ENCODE results near the gene KIAA0513.

The KIAA0513 gene

DNA sequence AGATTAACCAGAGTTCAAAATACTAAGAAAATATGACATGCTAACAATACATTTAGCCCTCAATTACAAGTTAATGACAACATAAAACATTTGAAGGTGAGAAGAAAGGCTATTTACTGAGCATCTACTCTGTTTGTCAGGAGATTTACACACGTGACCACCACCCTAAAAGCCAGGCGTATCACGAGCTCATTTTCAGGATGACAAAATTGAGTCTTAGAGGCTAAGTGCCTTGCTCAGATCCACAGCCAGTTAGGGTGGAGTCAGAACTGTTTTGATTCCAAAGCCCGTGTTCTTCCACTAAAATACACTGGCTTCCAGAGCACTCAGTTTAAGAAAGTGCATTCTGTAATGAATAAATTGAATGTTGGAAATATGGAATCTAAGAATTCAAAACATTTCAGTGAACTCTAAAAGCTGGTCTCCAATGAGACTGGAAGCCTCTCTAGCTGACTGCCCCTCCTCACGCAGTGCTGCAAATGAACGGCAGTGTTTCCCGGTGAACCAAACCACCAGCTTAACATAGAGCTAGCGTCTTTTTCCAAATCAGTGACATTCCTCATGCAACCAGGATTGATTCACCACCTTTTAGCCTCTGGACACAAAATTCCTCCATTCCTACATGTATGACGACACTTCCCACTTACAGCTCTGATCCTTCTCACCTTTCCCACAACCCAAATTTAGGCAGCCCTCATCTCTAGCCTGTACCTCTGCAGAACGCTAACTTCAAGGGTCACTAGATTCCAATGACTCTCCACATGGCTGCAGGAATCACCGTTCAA lies 22.1 kb upstream of the KIAA0513 start:
- no peak for DNase-seq

DNA sequence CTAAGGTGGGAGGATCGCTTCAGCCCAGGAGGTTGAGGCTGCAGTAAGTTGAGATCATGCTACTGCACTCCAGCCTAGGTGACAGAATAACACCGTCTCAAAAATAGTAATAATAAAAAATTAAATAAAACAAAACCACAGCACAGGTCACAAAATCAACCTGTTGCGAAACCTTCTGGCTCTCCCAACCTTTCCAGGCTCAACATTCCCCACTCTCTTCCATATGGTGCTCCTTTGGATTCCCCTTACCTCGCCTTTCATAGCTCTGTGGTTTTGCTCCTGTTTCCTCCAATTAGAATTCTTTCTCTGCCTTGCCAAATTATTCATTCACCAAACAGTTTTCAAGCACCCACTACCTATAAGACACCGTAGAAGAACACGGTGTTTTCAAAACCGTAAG lies 21.0 kb upstream of the KIAA0513 start:
- DNase-seq, result no peak

DNA sequence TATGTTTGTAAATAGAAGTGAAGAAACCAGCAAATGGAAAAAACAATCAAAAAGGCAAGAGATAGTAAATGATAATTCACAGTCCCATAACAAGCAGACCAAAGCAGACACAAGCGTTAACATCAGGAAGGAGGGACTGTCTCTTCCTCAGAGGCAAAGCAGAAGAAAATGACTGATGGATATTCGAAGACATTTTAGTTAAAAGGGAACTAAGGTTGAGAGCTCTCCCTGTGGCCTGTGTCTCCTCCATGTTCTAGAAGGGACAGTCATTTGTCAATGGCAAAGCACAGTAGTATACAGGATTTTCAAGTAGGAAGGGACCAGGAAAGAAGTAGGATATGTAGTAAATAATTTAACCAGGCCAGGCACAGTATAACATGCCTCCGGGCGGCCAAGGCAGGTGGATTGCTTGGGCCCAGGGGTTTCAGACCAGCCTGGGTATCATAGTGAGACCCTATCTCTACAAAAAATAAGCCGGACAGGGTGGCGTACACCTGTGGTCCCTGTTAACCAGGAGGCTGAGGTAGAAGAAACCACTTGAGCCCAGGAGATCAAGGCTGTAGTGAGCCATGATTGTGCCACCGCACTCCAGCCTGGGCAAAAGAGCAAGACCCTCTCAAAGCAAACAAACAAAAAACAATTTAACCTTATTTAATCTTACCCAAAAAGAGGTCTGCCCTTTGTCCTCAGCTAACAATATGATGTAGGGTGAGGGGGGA lies 19.9 kb upstream of the KIAA0513 start:
- no peak for DNase-seq

DNA sequence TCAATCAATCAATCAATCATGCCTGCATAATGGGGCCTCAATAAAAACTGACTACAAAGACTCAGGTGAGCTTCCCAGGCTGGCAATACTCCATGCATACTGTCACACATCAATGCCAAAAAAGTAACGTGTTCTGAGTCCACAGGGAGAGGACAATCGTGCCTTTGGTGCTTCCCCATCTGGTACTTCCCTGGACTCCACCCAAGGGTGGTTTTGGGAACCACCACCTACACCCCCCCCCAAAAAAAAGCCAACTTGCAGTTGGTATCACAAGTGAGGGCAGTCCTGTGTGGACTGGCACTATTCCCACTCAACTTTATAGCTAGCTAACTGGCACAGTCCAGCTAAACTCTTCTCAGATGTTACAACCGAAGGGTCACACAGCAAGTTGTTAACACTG lies 19.3 kb upstream of the KIAA0513 start:
- no peak for DNase-seq

DNA sequence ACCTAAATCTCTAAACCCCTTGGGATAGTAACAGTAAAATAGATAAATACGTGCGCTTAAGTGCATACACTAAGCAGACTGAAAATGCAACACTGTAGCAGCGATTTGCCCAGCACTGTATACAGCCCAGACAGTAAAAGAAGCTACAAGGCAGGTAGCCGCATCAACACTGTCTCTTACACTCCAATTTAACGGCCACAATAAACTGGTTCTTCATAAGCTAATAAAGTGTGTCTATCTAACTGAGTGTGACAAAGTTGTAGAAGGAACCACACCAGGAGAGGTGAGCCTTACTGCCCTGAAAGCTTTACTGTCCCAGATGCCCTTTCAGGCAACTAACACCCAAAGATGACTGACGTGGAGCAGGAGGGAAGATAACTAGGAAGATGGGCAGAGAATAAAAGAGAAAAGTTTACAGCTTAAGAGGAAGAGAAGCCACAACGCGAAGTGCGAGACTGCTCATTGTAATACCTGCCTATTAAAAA lies 17.1 kb upstream of the KIAA0513 start:
- no peak for DNase-seq

DNA sequence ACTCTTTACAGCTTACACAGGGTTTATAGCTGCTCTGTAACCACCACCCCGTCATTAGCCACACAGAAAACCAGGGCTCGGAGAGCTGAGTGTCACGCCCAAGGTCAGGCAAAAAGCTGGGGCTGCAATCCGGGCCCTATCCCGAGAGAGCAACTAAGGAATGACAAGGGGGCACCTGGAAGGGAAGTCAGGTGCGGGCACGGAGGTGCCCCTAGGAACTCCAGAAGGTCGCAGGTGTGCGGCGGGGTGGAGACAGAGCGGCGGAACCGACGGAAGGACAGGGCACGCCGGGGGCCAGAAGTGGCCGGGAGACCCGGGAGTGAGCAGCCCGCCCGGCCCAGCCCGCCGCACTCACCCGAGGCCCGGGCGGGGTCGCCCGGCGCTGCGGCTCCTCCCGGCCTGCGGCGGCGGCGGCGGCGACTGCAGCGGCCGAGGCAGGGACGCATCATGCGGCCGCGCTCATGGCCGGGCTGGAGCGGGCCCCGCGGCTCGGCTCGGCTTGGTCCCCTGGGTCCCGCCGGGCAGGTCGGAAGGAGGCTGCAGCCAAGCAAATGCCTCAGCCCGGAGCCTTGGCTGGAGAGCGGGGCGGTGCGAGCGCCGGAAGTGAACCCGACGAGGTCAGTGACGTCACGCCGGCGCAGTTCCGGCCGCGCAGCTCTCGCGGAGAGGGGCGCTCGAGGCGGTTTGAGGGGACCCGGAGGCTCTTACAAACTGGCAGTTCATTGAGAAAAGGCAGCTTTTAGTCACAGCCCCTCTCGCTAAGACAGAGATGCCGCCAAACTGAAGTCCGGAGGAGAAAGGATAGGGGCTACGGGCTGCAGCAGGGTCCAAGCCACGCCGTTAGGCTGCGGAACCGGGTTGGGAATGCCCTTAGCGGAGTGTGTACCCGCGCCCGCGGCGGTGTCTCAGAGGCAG lies 16.4 kb upstream of the KIAA0513 start, which contains the start of gene ZDHHC7:
TSS of gene ZDHHC7 (minus strand) at position 605 of the 915 bp plus-strand sequence. CDS start 20,917 bp downstream, outside the sequence.
- DNase-seq, result no peak

DNA sequence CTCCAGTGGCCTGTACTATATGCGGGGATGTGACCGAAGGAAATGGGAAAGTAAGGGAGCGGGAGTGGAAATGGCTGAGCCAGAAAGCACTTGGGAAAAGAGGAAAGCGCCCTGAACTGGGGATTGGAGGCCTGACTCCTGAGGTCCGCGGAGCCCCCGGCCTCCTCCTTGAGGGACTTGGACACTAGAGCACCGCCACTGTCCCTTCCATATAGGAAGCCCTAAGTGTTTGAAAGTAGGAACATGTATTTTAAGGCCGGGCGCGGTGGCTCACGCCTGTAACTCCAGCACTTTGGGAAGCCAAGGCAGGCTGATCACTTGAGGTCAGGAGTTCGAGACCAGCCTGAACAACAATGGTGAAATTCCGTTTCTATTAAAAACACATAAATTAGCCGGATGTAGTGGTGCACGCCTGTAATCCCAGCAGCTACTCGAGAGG lies 15.7 kb upstream of the KIAA0513 start:
- DNase-seq, result no peak

DNA sequence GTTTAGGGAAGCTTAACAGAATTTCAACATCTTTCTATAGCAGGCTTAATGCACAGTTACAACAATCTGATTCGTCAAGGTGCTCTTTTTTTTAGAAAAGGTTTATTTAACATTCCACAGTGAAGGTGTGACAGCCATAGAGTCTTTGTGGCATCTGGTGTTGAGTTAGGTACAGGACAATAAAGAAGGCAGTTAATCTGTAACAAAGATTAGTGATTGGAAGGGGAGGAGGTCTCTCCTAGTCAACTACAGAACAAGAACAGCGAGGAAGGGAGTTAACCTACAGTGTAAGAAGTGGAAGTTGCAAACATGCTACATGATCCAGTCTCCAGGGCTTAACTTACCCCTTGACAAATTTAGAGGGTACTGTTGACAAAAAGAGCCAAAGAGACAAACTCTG lies 13.3 kb upstream of the KIAA0513 start:
- no peak for DNase-seq

DNA sequence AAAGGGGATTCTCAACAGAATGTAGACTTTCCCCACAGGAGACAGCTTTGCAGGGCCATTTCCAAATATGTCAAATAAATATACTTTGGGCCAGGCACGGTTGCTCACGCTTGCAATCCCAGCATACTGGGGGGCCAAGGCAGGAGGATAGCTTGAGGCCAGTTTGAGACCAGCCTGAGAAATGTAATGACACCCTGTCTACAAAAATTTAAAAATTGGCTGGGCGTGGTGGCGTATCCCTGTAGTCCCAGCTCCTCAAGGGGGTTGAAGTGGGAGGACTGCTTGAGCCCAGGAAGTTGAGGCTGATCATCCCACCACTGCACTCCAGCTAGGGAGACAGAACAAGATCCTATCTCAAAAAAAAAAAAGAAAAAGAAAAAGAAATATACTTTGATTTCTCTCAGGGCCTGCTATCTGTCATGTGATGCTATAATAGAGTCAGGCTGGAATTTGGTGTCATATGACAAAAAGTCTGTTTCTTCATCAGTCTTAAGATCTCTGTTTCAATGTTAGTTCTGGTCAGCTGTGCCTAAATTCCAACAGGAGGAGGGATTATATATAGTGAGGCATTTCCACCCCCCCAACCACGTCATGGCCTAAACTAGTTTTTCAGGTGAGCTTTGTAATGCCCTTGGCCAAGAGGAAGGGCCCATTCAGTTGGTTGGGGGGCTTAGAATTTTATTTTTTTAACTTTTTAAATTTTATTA lies 12.0 kb upstream of the KIAA0513 start:
- DNase-seq, result no peak

DNA sequence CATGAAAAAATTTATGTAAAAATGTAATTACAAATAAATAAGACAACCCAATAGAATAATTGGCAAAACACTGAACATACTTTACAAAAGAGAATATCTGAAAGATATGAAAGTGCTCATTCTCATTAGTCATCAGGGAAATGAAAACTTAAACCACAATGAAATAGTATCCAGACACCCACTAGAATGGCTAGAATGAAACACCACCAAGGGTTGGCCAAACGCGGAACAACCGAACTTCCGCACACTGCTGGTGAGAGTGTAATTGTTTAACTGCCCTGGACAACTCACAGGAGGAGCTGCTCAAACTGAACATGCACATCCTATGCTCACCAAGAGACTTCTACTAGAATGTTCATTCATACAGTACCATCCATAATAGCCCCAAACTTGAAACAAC lies 10.4 kb upstream of the KIAA0513 start:
- DNase-seq, result no peak

DNA sequence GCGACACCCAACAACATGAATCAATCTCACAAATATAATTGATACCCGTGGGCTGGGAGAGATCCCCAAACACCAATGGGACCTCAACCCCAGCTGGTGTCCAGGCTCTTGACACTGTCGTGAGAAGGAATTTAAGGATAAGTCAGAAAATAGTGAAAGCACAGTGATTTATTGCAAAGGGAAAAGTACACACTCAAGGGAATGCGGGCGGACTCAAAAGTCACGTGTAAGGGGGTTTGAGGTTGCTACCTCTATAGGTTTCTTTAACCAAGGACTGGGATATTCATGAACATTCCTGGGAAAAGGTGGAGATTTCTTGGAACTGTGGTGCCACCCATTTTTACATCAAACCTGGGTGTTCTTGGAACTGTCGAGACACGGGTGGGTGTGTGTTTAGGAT lies 10.0 kb upstream of the KIAA0513 start:
- no peak for DNase-seq

DNA sequence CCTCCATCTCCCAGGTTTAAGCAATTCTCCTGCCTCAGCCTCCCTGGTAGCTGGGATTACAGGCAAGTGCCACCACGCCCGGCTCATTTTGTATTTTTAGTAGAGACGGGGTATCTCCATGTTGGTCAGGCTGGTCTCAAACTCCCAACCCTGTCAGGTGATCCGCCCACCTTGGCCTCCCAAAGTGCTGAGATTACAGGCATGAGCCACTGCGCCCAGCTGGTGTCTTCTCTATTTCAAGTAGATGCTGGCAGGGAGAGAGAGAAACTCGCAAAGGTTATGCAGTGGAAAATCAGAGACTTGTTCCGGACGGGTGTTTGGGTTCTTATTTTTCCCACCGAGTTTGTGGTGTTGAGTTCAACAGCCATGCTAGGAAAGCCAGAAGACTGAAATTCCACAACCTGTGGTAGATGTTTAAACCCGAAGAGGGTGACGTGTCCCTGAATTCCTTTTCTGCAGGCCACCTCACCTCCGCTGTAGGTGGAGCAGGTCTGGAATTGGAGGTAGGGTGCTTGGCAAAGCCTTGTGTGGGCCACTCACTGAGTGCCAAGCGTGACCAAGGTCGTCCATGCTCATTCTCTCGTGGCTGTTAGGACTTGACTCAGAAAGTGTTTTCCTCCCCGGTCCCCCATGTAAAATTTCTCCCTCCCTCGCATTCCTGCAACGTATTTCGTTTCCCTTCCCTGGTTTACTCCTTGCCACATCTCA lies 8.9 kb upstream of the KIAA0513 start:
- no peak for DNase-seq

DNA sequence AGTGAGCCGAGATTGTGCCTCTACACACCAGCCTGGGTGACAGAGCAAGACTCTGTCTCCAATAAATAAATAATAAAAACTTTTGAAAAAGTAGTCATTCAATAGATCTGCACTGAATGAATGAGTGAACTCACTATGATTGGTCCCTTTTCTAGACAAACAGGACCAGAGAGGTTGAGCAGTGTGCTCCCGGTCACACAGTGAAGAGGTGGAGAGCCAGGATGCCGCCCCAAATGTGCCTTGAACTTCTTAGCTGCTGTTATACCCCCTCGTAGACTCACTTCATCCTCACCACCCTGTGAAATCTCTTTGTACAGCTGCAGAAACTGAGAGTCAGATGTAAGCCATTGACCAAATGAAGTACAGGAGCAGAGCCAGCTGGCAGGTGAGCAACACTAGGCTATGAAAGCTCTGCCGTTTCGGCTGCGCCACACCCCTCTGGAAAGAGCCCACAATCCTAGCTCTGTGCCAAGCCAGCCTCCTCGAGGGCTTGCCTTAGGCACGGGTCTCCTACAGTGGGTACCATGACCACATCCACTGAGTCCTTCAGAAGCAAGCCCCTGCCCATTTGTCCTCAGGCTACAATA lies 7.8 kb upstream of the KIAA0513 start:
- DNase-seq, result no peak

DNA sequence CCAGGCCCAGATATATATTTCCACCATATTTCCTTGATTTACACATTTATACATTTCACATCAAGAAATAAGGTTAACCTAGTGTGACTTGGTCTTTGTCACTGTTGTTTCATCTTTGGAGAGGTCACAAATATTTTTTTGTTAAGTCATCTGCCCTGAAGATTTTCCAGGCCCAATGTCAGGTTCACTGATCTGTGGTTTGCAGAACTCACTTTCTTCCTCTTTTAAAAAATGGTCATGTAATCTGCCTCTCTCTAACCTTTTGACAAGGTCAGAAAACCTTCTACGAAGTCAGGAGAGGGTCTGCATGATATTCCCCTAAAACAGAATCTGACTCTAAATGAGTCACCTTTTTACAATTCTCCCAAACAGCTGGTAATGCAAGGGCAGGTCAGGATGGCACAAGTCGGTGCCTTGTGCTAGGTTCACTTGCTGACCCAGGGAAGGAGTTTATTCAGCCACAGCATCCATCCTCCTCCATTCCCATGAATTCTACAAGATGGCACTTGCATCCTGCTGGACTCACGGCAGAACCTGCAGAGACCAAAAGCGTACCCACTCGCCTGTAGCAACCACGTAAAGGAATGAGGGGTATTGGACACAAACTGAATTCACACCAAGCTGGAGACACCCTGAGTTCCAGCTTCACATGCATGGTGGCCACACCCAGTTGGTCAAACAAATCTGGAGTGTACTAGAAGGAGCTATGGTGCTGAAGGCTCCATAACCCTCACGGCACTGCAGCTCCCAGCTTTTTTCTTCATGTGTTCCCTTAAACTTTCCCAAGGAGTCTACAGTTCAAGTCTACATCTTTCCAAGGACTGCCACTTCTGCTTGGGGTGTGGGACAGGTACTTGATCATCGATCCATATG lies 1.6 kb upstream of the KIAA0513 start:
- DNase-seq, result no peak

DNA sequence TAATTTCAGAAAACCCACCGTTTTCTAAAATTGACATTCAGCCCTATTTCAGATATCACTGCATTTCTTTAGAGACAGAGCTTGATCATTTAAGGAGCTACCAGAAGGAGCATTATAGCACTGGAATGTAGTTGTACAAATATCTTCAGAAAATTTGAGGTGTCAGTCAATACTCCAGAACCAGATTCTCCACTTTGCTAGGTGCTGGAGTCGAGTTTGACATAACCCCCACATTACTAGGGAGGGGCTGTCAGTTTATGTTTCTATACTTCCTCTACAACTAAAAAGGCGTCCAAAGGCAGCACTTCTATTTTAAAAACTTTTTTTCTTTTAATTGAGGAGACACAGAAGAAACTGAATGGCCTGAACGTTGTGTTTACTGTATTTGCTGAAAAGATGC lies 892 bp upstream of the KIAA0513 start:
- DNase-seq, result no peak

DNA sequence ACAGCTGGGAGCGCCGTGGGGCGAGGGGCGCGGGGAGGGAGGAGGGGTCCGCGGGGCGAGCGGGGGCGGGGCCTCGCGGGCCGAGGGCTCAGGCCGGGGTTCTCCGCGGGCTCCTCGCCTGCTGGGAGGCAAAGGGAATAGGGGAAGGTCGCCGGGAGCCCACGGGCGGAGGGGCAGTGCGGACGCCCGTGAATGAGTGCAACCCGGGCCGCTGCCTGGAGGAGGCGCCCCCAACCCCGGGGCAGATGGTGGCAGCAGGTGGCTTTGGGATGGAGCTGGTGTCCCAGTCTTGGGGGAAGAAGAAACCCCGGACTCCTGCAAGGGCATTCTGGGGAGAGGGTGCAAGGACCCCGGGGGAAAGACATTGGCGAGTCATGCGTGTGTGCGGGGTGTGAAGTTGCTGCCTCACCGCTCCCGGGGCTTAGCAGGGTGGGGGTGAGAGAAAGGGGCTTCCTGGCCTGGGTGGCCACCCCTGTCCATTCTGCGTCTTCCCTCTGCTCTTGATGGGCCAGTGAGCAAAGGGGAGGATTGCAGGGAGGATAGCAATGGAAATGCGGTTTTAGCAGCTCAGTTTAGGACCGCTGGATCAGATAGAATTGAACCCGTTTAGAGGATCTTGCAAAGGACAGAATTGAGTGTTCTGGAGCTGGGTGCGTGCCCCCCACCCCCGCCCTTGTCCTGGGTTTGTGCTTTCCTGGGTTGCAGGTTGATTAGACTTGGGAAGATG lies 526 bp downstream of the KIAA0513 start:
- DNase-seq, result no peak

DNA sequence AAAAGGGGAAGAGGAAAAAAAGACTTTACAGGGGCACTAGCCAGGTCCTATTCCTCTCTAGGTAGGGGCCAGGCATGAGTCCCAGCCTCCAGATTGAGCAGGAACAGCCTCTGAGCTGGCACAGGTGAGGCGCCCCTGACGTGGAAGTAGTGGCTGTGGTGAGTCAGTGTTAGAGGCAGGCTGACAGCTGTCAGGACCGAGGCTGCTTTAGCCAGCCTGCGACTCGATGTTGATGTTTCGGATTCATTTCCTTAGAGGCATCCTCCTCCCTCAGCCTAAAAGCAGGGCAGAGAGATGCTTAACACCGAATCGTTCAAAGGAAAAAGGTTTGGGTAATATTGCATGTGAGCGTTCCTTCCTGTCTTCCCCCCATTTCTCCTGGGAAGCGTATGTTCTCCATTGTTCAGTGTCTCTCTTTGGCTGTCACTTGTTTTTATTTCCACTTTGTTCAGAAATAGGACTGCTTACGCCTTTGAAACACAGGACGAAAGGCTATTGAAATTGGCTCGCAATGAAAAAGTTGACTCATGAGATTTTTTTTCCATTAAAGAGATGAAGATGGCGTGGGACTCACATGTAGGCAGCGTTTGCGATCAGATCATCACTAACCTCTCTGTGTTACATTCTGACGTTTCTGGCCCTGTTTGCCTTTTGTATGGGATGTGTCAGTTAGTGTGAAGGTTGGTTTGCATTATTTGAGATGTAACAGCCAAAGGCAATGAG lies 1.3 kb downstream of the KIAA0513 start:
- DNase-seq, result no peak

DNA sequence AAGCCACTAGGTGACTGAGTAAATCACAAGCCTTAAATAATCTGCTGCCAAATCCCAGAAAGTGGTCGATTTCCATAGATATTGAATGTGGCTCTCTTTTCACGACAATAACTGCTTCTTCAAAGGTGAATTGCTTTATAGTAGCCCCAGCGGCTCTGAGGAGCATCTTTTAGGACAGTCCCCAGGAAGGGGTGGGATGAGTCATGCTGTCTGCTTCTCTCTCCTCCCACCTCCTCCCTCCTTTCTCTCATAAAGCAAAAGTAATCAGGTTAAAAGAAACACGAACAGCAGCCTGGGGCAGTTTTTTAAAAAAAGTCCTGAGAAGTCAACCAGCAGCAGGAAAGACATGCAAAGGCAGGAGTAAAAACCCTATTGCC lies 1.8 kb downstream of the KIAA0513 start:
- DNase-seq, result no peak

DNA sequence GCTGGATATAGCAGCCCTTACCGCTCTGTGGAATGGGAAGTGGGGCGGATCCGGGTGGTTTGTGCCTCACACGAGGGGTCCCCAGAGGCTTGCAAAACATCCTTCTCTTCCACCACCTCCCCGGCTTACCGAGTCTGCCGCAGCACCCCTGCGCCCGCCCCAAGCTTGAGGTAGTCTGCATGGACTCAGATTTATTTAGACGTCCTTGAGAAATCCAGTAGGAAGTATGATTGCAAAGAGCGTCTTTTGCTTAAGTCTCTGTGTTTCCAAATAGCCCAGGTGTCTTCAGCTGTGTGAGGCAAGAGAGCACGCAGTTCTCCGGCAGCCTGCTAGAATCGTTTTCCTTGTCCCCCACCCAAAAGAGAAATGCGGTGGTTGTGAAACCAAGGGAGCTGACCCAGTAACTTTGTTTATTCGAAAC lies 2.4 kb downstream of the KIAA0513 start:
- DNase-seq, result no peak

Data from NCI-H187 treated with DMSO at 0.1 percent for 48 hours (cell line).